HG02973 (cell line): Measurements from ENCODE around the gene NOSIP.

ENCODE experiments used
- ATAC-seq: cut with Tn5 transposase; IDR thresholded peaks from one replicate; pipeline ENCODE4 v1.9.1; 2021; ENCODE audit warnings: moderate library complexity; ENCODE audit not compliant: unreplicated experiment

NOSIP gene

DNA sequence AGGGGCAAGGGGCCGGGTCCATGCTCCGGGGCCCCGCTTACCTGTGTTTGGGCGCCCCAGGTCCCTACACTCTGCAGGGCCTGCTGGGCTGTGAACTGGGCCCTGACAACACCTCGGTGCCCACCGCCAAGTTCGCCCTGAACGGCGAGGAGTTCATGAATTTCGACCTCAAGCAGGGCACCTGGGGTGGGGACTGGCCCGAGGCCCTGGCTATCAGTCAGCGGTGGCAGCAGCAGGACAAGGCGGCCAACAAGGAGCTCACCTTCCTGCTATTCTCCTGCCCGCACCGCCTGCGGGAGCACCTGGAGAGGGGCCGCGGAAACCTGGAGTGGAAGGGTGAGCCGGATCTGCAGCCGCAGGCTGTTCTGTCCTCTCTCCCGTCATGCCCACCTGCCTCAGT, 66.2 kb downstream of the NOSIP start:
- ATAC-seq: no peak

DNA sequence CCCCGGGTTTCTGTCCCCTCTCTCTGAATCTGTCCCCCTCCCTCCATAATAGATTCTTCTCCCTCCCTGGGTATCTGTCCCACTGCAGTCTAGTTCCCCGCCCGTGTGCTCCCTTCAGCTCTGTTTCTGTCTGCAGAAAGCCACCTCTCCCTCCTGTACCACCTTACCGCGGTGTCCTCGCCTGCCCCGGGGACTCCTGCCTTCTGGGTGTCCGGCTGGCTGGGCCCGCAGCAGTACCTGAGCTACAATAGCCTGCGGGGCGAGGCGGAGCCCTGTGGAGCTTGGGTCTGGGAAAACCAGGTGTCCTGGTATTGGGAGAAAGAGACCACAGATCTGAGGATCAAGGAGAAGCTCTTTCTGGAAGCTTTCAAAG, 66.6 kb downstream of the NOSIP start:
- ATAC-seq: no peak

DNA sequence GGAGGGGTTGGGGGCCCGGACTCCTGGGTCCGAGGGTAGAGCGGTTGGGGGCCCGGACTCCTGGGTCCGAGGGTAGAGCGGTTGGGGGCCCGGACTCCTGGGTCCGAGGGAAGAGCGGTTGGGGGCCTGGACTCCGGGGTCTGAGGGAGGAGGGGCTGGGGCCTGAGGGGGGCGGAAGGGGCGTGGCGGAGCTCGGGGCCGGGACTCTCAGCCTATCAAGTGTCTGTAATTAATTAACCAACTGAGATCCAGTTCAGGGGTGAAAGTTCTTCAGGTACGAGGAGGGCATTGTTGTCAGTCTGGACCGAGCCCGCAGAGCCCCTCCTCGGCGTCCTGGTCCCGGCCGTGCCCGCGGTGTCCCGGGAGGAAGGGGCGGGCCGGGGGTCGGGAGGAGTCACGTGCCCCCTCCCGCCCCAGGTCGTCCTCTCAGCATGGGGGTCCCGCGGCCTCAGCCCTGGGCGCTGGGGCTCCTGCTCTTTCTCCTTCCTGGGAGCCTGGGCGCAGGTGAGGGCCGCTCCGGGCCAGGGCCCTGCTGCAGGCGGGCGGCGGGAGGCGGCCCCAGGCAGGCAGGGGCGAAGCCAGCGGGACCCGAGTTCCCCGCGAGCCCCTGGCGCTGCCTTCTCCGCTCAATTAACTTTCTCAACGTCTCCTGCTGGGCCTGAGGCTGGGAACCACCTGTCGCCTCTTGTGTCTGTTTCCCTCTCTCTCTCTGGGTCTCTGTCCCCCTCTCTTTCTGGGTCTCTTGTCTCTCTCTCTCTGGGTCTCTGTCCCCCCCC, 67.2 kb downstream of the NOSIP start:
- ATAC-seq: no peak

DNA sequence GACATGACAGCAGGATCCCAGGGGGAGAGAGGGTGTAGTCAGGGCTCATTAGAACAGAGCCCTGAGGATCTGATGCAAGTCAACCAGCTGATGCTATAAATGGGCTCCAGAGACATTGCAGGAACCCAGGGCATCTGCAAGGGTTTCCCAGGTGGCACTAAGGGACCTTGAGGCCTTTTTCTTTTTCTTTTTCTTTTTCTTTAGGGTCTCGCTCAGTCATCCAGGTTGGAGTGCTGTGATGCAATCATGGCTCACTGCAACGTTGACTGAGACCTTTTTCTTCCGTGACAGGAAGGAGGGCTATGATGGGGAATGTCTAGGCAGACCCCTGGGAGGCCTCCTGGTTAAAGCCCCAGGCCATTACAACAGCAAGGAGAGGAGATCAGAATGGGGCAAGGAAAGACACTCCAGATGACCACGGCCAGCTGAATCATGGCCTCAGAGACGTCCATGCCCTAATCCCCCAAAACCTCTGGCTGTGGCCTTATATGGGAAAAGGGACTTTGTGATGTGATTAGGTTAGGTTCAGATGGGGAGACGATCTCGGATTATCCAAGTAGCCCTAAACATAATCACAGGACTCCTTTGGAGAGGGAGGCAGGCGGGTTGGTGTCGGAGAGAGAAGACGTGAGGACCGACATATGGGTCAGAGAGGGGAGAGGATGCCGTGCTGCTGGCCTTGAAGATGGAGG, 72.4 kb downstream of the NOSIP start:
- ATAC-seq: no peak

DNA sequence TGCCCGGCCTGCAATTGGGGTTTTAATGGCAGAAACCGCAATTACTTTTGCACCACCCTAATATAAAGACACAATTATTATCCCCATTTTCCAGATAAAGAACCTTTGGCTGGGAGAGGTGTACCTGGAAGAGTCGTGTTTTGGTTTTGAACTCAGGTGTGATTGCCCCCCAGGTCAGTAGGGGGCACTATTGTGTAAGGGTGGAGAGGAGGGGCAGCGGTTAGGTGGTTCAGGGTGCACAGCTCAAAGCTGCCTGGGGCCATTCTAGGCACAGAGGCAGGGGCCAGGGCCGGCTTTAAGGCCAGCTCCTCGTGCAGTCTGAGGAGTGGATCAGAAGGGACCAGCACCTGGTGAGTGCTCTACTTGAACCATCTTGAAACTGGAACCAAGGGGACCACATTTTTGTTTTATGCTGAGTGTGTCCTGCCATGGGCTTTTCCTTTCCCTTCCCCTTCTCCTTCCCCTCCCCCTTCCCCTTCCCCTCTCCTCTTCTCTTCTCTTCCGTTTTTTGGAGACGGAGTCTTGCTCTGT, 73.7 kb downstream of the NOSIP start:
- ATAC-seq: no peak
